HG02852 (cell line): Measurements from ENCODE around the gene EYS.
"Not testable (repeated sequence)": the region's sequence is repeated elsewhere in the genome, so short reads cannot be mapped to it uniquely, and the experiment has no call there.

ENCODE experiments used
- ATAC-seq: cut with Tn5 transposase; IDR thresholded peaks from one replicate; pipeline ENCODE4 v1.9.1; 2021; ENCODE audit warnings: mild to moderate bottlenecking, moderate library complexity; ENCODE audit not compliant: unreplicated experiment

The EYS gene

DNA sequence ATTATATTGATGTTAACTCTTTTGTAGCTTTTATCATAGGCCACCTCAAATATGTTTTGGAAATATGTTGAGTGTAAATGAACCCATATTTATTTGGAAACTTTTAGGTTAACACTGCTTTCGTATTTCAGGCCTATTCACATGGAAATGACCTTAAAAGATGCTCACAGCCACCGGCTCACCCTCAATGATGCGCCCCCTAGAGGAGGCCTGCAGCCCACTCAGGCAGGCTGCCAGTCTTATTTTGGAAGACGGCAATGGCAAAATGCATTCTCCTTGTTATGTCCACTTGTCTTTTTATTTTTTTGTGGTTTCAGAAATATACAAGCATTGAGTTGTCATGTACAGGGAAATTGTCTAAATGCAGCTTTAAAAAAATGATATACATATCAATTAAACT is 1201.7 kb downstream of the EYS start:
- ATAC-seq: no peak

DNA sequence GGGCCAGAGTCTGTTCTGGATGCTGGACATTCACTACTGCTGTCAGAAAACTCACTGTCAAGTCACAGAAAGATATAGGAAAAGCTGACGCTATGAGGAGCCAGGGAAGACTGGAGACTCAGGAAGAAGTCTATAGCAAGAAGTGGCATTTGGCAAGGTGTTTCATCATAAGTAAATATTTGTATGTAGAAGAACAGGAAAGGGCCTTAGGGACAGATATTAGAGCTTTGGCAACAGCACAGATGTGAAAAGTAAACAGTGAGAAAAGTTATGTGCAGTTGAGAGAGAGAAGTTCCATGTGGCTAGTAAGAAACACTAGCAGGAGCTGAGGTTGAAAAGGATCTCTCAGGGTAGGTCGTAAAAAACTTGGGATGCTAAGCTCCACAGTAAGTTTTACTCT is 1202.5 kb downstream of the EYS start:
- no peak for ATAC-seq

DNA sequence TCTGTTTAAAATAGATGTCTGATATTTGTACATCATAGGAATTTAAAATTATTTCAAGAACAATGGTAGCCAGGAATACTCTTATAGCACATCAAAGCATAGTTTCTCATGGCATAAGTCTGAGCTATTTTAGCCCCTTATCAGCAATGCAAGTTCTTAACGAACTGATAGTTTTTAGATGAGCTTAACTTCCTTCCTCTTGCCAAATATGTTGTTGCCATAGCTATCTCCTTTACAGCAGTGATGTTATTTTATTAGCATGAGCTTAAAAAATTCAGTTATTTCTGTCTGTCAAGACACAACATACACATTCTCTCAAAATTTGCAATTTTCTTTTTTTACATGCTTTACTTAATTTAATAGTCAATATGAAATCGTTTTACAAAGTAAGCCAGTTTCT is 1204.2 kb downstream of the EYS start:
- ATAC-seq: no peak

DNA sequence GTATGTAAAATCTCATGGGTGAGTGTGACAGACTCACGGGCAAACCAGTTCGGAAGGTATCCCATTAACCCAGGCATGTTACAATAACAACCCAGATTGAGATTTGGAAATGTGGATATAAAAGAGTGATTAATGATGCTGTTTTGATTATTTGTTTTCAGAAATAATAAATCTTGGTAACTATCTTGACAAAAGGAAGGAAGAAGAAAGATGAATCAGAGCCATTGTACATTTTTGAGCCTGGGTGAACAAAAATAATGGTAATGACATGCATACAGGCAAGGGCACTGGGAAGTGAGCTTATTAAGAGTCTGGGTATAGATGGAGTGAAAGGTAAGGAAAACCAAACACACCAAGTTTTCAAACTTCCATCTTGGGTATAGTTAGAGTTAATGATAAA is 1209.4 kb downstream of the EYS start:
- ATAC-seq: no peak

DNA sequence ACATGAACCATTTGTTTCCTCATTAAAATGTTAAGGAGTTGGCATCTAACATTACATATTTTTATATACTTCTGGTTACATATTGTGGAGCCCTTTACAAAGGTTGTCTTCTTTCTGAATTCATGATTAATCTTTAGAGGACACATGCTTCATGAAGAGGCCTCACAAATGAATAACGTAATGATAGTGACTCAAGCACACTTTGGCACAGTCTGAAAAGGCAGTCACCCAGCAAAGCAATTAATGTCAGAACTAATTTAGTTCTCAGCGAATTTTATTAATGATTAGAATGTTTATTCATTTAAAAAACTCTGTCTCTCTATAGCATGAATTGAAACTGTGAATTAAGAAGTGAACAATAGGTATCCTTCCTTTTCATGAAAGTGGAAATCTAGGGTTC is 1217.3 kb downstream of the EYS start:
- no peak for ATAC-seq

DNA sequence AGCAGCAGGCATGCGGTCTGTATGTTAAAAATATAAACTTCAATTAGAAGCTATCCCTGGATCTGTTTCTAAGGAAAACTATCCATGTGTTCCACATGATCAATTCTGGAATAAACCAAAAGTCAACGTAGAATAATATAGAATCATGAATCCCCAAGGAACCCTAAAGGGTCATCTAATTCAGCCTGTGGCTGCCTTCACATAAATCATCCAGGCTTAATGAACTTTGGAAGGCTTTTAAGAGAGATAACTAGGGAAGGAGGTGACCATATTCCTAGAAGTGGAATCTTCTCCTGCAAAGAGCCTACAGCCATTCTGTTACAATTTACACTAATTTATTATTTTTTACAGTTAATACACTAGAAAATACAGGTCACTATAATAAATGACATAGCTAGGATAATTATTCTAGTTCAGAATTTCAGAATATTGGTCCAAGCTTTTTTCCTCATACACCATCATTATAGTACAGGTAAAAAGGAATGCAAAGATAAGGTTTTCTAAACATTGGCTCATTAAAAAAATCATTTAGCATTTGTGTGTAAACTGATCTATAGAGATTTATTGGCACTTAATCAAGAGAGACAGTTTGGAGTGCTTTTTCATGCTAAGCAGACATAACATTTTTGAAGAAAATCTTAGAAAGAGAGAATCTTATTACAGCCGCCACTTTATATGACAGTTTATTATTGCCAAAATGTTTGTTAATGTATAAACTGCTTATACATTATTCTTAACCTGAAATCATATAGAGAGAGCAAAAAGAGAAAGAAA is 1220.3 kb downstream of the EYS start:
- ATAC-seq: no peak

DNA sequence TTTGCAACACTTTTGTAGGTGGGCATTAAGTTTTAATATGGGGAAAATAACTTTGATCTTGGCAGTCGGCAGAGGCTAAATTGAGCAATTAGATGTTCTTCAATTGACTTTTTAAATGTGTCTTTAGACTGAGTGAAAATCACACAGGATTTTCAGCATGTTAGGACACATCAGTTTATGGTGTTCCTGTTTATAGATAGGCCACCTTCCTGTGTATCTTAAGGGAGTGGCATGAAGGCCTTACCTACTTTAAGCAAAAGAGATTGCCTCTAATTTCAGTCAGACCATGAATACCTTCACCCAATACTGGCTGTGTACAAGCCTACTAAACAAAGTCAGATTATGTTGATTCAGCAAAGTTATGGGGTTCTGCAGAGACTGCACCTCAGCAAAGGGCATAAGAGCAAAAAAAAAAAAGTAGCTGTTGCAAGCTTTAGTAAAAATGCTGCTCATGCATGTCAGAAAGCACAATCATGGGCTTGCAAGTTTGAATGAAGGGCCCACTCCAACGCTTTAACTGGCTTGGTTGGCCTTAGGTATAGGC is 1223.0 kb downstream of the EYS start:
- no peak for ATAC-seq

DNA sequence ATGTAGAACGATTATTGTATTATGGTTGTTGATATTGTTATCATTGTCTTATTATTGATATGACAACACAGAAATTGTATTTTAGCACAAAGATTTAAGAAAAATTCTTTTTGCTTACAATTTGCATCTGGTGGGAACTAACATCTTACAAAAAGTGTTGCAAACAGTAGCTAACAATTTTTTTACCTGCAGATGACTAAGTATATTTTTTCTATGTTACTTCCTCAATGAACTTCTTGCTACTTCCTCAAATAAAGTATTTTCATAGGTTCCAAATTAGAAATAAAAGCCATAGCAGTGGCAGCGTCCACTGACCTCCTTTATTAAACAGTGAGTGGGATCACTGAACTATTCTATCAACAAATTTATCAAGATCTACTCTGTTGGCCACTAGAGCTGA is 1224.4 kb downstream of the EYS start:
- ATAC-seq: no peak

DNA sequence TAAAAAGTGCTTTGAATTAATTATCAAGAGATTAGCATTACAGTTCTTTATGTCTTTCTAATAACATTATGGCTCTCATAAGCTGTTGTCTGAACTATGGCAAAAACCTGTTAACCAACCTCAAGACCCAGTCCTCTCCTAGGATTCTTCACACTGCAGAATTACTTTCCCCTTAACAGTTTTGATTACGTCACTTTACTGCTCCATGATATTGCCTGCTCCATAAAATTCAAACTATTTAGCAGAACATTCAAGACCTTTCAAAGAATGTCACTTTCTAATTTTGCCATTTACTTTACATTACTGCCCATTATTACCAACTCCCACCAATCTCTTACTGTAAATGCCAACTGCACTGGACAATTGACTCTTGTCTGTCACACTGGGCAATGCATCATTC is 1227.9 kb downstream of the EYS start:
- ATAC-seq: no peak

DNA sequence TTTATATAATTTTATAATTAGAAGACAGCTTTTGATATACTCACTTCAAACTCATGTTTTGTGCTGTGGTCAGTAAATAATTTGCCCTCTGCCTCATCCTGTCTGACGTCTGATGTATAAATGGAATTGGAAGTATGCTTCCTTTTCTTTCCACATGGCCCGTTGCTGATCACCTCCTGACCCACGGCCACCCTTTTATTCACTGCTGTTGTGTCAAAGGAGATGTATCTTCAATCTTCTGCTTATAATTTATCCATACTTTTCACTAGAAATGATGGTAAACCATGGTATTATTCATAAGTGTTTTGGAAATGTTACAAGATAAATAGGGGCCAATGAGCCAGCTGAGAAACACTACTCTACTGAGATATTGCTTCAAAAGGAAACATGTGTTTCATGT is 1229.6 kb downstream of the EYS start:
- ATAC-seq: no peak

DNA sequence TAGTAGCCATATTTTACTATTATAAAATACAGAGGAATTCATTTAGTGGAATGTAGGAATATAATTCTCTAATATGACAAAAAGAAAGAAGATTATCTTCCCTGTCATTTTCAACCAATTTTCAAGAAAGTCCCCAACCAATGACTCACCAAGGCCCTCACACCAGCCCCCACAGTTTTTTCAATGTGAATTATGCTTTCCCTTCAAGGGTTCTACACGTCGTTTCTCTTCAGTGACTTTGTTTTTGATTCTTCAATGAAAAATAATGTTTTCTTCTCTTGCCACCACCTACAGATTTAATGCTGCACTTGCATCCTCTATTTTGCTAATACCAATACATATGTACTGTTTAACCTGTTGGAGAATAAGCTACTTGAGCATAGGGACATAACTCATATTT is 1230.1 kb downstream of the EYS start:
- no peak for ATAC-seq

DNA sequence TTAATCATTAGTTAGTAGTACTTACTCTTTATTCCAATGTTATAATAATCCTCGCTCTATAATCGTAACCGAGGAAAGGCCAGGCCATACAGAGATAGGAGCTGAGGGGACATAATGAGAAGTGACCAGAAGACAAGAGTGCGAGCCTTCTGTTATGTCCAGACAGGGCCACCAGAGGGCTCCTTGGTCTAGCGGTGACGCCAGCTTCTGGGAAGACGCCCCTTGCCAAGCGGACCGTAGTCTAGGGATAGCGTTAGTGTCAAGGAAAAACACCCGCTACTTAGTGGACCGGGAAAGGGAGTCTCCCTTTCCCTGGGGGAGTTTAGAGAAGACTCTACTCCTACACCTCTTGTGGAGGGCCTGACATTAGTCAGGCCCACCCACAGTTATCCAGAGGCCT is 1237.6 kb downstream of the EYS start:
- not testable (repeated sequence) for ATAC-seq

DNA sequence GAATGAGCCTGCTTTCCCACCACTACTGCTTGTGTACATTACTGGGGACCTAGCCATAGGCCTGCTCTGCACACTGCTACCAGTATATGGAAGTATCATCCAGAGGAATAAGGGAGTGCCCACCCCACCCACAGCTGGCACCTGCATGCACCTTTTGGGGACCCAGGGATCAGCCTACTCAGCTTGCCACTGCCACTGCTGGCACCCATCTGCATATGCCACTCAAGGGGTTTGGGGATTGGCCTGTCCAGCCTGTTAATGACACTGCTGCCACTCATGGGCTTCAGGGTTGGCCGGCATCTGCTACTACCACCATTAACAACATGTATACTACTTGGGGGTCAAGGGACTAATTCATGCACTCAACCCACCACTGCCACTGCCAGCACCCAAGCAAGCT is 1239.4 kb downstream of the EYS start:
- ATAC-seq: no peak

DNA sequence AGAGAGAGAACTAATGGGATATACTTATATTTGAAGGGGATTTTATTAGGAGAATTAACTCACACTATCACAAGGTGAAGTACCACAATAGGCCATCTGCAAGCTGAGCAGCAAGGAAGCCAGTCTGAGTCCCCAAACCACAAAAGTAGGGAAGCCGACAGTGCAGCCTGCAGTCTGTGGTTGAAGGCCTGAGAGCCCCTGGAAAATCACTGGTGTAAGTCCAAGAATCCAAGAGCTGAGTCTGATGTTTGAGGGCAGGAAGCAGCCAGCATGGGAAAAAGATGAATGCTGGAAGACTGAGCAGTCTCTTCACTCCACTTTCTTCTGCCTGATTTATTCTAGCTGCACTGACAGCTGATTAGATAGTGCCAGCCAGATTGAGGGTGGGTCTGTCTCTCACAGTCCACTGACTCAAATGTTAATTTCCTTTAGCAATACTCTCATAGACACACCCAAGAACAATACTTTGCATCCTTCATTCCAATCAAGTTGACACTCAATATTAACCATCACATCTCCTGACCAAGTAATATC is 1247.5 kb downstream of the EYS start:
- ATAC-seq: no peak

DNA sequence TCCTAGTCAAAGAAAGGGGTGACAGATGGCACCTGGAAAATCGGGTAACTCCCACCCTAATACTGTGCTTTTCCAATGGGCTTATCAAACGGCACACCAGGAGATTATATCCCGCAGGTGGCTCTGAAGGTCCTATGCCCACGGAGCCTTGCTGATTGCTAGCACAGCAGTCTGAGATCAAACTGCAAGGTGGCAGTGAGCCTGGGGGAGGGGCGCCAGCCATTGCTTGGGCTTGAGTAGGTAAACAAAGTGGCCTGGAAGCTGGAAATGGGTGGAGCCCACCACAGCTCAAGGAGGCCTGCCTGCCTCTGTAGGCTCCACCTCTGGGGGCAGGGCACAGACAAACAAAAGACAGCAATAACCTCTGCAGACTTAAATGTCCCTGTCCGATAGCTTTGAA is 1258.9 kb downstream of the EYS start:
- not testable (repeated sequence) for ATAC-seq

DNA sequence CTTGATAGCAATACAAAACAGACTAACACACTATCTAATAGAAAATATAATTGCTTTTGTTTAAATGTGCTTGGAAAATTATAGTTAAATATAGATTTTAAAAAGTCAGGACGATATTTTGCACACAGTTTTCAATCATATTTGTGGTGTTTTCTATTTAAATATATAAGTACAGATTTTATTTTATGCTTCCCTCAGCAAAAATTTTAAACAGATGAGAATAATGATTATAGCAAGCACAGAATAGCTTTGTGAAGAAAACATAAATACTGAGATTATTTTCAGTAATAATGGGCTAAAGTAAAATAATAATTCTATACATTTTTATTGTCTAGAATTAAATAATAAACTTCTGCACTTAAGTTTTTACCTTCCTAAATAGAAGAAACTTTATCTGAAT is 1262.0 kb downstream of the EYS start:
- no peak for ATAC-seq

DNA sequence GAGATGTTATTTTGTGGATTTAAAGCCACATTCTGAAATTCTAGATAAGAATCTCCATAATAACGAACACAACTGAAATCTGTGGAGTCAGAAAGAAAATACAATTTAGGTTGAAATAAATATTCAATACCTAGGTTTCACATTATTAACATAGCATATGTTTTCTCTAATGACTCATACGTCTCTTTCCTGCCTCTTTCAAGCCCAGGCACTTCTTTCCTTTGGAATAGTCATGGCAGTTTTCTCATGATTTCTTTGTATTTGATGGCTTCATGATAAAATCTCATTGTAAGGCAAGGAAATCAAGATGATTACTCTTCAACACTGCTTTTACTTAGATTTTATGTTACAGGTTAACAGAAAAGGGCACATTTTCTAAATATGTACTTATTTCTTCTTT is 1267.8 kb downstream of the EYS start:
- no peak for ATAC-seq

DNA sequence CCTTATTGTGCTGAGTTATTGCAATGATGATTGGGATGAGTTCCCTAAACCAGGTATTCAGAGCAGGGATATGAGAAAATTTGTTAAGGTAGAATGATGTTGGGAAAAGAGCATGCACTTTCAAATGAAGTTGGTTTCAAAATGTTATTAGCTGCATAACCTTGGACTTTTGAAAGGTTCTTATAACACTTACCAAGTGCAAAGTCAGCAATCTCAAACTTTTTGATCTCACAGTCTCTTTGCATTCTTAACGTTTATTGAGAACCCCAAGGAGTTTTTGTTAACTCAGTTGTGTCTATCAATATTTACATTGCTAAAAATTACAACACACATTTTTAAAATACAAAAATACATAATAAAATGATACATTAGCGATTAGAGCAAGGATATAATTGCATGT is 1269.0 kb downstream of the EYS start:
- no peak for ATAC-seq

DNA sequence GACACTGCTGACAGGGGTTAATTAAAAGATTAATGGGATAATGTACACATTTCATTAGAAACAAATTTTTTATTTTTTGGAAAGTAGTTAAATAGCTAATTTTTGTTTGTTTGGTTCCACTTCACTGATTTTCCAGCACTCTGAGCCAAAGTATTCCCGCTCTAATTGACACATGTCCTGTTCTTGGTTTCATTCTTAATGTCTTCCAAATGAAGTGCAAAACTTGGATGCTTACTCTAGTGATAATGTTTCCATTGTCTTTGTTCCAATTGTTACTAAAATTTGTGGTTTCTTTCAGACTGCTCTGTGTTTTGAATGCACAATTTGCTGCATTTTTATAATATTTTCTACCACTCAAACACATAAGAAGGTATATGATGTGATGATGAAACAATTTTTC is 1277.1 kb downstream of the EYS start:
- ATAC-seq: no peak

DNA sequence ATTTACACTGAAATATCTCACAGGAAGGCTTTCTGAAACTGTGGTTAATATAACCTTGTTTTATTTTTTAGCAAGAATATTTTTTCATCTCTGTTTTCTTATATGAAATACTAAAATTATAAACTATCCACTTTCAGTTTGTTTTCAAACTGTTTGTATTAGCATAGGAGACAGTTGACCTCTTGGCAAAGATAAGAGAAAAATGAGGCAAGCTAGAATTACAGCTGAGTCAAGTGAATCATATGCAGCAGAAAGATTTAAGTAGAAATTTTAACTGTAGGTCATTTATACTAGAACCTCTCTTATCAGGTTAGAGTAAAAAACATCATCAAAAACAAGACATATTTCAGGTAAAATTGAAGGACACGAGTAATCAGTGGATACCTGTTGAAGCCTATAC is 1278.8 kb downstream of the EYS start:
- ATAC-seq: no peak

DNA sequence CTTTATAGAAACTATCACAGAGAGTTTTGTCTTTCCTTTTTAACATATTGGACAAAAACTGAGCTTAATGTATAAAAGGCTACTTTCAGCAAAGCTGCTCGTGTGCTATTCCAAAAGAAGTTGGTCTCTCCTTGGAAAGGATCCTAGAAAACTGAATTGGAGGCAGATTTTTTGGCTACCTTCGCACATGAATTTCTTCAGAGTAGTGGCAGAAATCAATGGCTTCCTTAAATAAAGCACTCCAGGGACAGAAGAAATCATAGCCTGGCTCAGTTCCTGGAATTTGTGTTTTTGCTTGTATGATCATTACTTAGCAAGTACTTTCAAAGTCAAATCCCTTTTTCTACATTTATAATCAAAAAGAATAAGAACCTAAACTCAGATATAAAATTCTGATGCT is 1291.1 kb downstream of the EYS start:
- ATAC-seq: no peak

DNA sequence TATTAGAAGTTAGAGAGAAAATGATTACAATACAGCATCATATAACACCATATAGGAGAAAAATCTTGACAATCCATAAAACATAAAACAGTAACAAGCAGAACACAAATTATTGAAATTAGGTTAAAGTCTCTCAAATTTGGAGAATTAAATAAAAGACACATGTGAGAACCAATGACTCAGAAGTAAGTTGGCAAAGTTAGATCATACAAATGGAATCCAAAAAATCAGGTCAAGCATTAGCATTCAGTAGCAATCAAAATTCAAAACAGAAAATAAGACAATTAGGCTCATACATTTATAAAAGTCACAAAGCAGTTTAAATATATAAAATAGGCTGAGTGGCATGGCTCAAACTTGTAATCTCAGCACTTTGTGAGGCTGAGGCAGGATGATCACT is 1295.8 kb downstream of the EYS start:
- ATAC-seq: no peak

DNA sequence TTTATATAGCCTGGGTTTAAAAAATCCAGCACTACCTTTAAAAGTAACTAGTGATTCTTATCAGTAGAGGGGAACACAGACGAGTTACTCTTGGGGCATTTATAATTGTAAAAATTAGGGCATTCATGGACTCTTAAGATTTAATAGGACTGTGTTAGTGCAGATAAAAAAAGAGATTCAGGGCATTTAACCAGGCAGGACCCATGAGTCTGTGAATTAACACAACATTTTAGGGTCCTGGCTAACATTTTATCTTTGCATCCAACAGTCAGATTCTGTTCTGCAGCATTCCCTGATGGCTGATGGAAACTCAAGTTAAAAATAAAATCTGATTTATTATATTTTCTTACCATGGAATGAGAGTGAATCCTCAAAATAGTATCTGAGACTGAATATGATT is 1297.1 kb downstream of the EYS start:
- no peak for ATAC-seq
